T-helper 2 cell (primary cell): ENCODE measurements around the gene CEP112.
"Not testable (repeated sequence)": the region's sequence is repeated elsewhere in the genome, so short reads cannot be mapped to it uniquely, and the experiment has no call there.

ENCODE experiments used
- DNase-seq, 5 experiments: peaks; one replicate each; pipeline versions ENCODE4 v3.0.0 to v3.0.0-alpha.2; 2012 to 2022

CEP112 gene

GRCh38 chr17:65727246-65727645 is 464.7 kb downstream of the CEP112 start:
- no peak for DNase-seq

- DNase-seq: no peak
Observed at GRCh38 chr17:65723431-65724151, 468.3 kb downstream of the CEP112 start.

- DNase-seq: no peak
Observed at GRCh38 chr17:65718601-65719000, 473.3 kb downstream of the CEP112 start.

- peak in 1 of 5 experiments; percentile 30 for DNase-seq
Observed at GRCh38 chr17:65712383-65713267, 479.3 kb downstream of the CEP112 start.

GRCh38 chr17:65711671-65712276 is 480.2 kb downstream of the CEP112 start:
- peak in 1 of 5 experiments; percentile 80 for DNase-seq

GRCh38 chr17:65707780-65708179 is 484.2 kb downstream of the CEP112 start:
- no peak for DNase-seq

GRCh38 chr17:65704731-65705130 is 487.2 kb downstream of the CEP112 start:
- DNase-seq: no peak

GRCh38 chr17:65703891-65704290 is 488.0 kb downstream of the CEP112 start:
- no peak for DNase-seq

- DNase-seq: no peak
Observed at GRCh38 chr17:65699459-65699858, 492.5 kb downstream of the CEP112 start.

GRCh38 chr17:65698381-65699061 is 493.4 kb downstream of the CEP112 start:
- DNase-seq: no peak

- no peak for DNase-seq
Observed at GRCh38 chr17:65697661-65698060, 494.3 kb downstream of the CEP112 start.

- DNase-seq: no peak
Observed at GRCh38 chr17:65696739-65697394, 495.1 kb downstream of the CEP112 start.

- DNase-seq: no peak
Observed at GRCh38 chr17:65694601-65695000, 497.3 kb downstream of the CEP112 start.

GRCh38 chr17:65690626-65691310 is 501.2 kb downstream of the CEP112 start:
- DNase-seq: peak in 1 of 5 experiments; percentile 20

GRCh38 chr17:65688307-65688706 is 503.6 kb downstream of the CEP112 start:
- no peak for DNase-seq

- DNase-seq: no peak
Observed at GRCh38 chr17:65685110-65685509, 506.8 kb downstream of the CEP112 start.

GRCh38 chr17:65684631-65685030 is 507.3 kb downstream of the CEP112 start:
- DNase-seq: no peak

- no peak for DNase-seq
Observed at GRCh38 chr17:65683428-65683827, 508.5 kb downstream of the CEP112 start.

- DNase-seq: not testable (repeated sequence)
Observed at GRCh38 chr17:65681763-65682162, 510.2 kb downstream of the CEP112 start.

- no peak for DNase-seq
Observed at GRCh38 chr17:65679165-65679845, 512.6 kb downstream of the CEP112 start.

GRCh38 chr17:65678546-65678945 is 513.4 kb downstream of the CEP112 start:
- no peak for DNase-seq
